Panc1 (cell line): ENCODE results near the gene UNC13A. TPM values are rescaled to one million over a fixed set of nuclear protein-coding genes. Genes with fewer than 3 reads are reported as not detected.
A peak's percentile ranks its signal among the peaks of the same experiment; 100 is the strongest.

Experiments
- ATAC-seq: fragments of 200-7000 bp; cut with Tn5 transposase; 2 replicates; pipeline ENCODE4 v1.9.1; 2020; ENCODE audit warnings: mild to moderate bottlenecking, moderate library complexity
- BruUV-seq: library from RNA; stranded (reverse); fragments of 400-500 nt; replicated peaks from 2 replicates; lab custom pipeline; 2021; lab: Mats Ljungman, UMichigan
- CTCF ChIA-PET: fragments of 300-600 bp; sonication (Branson Sonifier 250); formaldehyde crosslinking; loops from one replicate; lab custom pipeline; 2022; ENCODE audit warnings: antibody characterized with exemption; lab: Charles Lee
- POLR2A ChIA-PET: fragments of 300-600 bp; sonication (Branson Sonifier 250); formaldehyde crosslinking; loops from one replicate; lab custom pipeline; 2022; ENCODE audit warnings: antibody characterized with exemption; lab: Charles Lee
- DNase-seq: peaks from one replicate; pipeline ENCODE4 v3.0.0-alpha.2; 2010; ENCODE audit warnings: low read depth, low spot score
- H3K27ac ChIP-seq: 2 replicates; pipeline ENCODE4 v1.5.1; 2011; ENCODE audit warnings: mild to moderate bottlenecking, low read length, inconsistent platforms
- H3K27me3 ChIP-seq: fragments of 200-500 bp; sonication (Bioruptor generic); 2 replicates; pipeline ENCODE4 v1.6.0; 2014; ENCODE audit warnings: low read length, inconsistent platforms; ENCODE audit not compliant: control insufficient read depth, insufficient read depth
- H3K36me3 ChIP-seq: fragments of 200-500 bp; sonication (Bioruptor generic); 2 replicates; pipeline ENCODE4 v1.5.1; 2014; ENCODE audit warnings: inconsistent platforms, mild to moderate bottlenecking, low read length, moderate library complexity; ENCODE audit not compliant: control insufficient read depth, insufficient read depth
- H3K4me1 ChIP-seq: 2 replicates; pipeline ENCODE4 v1.5.1; 2011; ENCODE audit warnings: inconsistent platforms, mild to moderate bottlenecking, low read length, moderate library complexity; ENCODE audit not compliant: control insufficient read depth, insufficient read depth
- H3K4me3 ChIP-seq, 2 experiments: 2 replicates each; pipeline ENCODE4 v1.5.1; 2011 to 2012; ENCODE audit warnings: low read depth in 2 of 2, low read length in 2 of 2, mild to moderate bottlenecking in 2 of 2, inconsistent platforms in 1 of 2, moderate library complexity in 1 of 2
- H3K9me3 ChIP-seq: fragments of 200-500 bp; sonication (Bioruptor generic); 2 replicates; pipeline ENCODE4 v1.5.1; 2014; ENCODE audit warnings: low read depth, mild to moderate bottlenecking, inconsistent platforms, low read length, moderate library complexity; ENCODE audit not compliant: control insufficient read depth, insufficient read depth
- CTCF ChIP-seq: fragments of 450-650 bp; IDR thresholded peaks from 2 replicates; pipeline ENCODE4 v1.5.1; 2017; ENCODE audit warnings: mild to moderate bottlenecking
- POLR2AphosphoS5 ChIP-seq: IDR thresholded peaks from 2 replicates; pipeline ENCODE4 v1.6.1; 2012; ENCODE audit warnings: mild to moderate bottlenecking, low read depth, low read length, moderate library complexity
- REST ChIP-seq, 2 experiments: IDR thresholded peaks; 2 replicates each; pipeline ENCODE4 v1.6.1; 2011 to 2012; ENCODE audit warnings: low read depth in 2 of 2, control low read depth in 1 of 2, low read length in 1 of 2, mild to moderate bottlenecking in 1 of 2, moderate library complexity in 1 of 2; ENCODE audit not compliant: insufficient read depth in 1 of 2
- SIN3A ChIP-seq: IDR thresholded peaks from 2 replicates; pipeline ENCODE4 v1.6.1; 2012; ENCODE audit warnings: low read depth, mild to moderate bottlenecking, low read length, moderate library complexity, borderline replicate concordance; ENCODE audit not compliant: insufficient read depth
- TCF7L2 ChIP-seq: IDR thresholded peaks from 2 replicates; pipeline ENCODE4 v1.6.1; 2011; ENCODE audit warnings: mild to moderate bottlenecking, low read depth, low read length, inconsistent platforms
- in situ Hi-C: cut with HindIII; loops from 2 replicates; pipeline ENCODE4 v1.10.0; 2016; ENCODE audit warnings: low sequenced_read_pairs, low pct_unique_long_range_greater_than_20kb
- intact Hi-C: fragments of 100-400 bp; cut with micrococcal nuclease; formaldehyde crosslinking; loops from one replicate; pipeline ENCODE4 v1.10.0; 2022; ENCODE audit not compliant: unreplicated experiment
- total RNA-seq: library from RNA; stranded (reverse); gene quantifications from one replicate; pipeline ENCODE4 v1.2.1, GENCODE V29; 2021; ENCODE audit not compliant: unreplicated experiment

The UNC13A gene
- total RNA-seq, 1 experiment from 2014 or later = 0.46 TPM

GRCh38 chr19:17575871-17576757, 112.0 kb downstream of the UNC13A start:
- Histone ChIP-seq H3K27me3 (no peaks in the 10 kb centered on the region), H3K27ac (no peak overlapping the region), H3K9me3 (no peaks in the 10 kb centered on the region), H3K4me3 (no peak overlapping the region), H3K4me1 (no peaks in the 10 kb centered on the region), H3K36me3 (no peaks in the 10 kb centered on the region; the same call in 1 of the 2 replicates)
- DNase-seq (no peak), ATAC-seq (peak; percentile 37)
- in situ Hi-C loops = no loop called here
- no peak for TF ChIP-seq REST (IDR thresholded peaks at IDR 0.05; ENCODE audit: insufficient read depth in 1 of 2, low read depth in 2 of 2, low read length in 1 of 2)
- no peak for TF ChIP-seq TCF7L2
- TF ChIP-seq SIN3A = no peak
- no peak for TF ChIP-seq CTCF
- no peak for TF ChIP-seq POLR2AphosphoS5
- intact Hi-C loops = no loop called here
- ChIA-PET POLR2A (interaction anchor here (0.9 kb wide), 1 partner anchor 11 kb away, joined by 4 read pairs; no protein-coding TSS in a partner anchor), CTCF (interaction anchor here (0.5 to 0.7 kb wide), 2 partner anchors 192 to 516 kb away, joined by 6 to 8 read pairs; no protein-coding TSS in a partner anchor)
- BruUV-seq = no TSS peak

- Histone ChIP-seq H3K27me3 (no peaks in the 10 kb centered on the region), H3K4me3 (no peak overlapping the region), H3K4me1 (no peaks in the 10 kb centered on the region), H3K9me3 (no peaks in the 10 kb centered on the region), H3K27ac (no peak overlapping the region), H3K36me3 (no peaks in the 10 kb centered on the region; the same call in 1 of the 2 replicates)
- intact Hi-C loops = no loop called here
- no peak for ATAC-seq
- no TSS peak for BruUV-seq
- TF ChIP-seq POLR2AphosphoS5 (no peak), CTCF (no peak), SIN3A (no peak), REST (IDR thresholded peaks at IDR 0.05; ENCODE audit: insufficient read depth in 1 of 2, low read depth in 2 of 2, low read length in 1 of 2) (no peak), TCF7L2 (no peak)
- DNase-seq = no peak
- in situ Hi-C loops = no loop called here
- ChIA-PET CTCF (interaction anchor here (1.3 kb wide), 1 partner anchor 13 kb away, joined by 3 read pairs; no protein-coding TSS in a partner anchor), POLR2A (no interaction called here)
These were observed 115.5 kb downstream of the UNC13A start for GRCh38 chr19:17572638-17573037.
